SK-N-MC (cell line): Measurements from ENCODE around the gene FAHD2A.
"Not testable (repeated sequence)": the region's sequence is repeated elsewhere in the genome, so short reads cannot be mapped to it uniquely, and the experiment has no call there.

Experiments
- DNase-seq: peaks from one replicate; pipeline ENCODE4 v3.0.0-alpha.2; 2011; ENCODE audit warnings: low read depth, low spot score
- H3K27ac ChIP-seq: fragments of 200-600 bp; sonication (generic); 2 replicates; pipeline ENCODE4 v1.5.1; 2016; ENCODE audit warnings: mixed run types
- H3K36me3 ChIP-seq: fragments of 200-600 bp; sonication (generic); 2 replicates; pipeline ENCODE4 v1.6.1; 2017; ENCODE audit warnings: antibody characterized with exemption, low read length, mixed read lengths; ENCODE audit not compliant: insufficient read depth
- H3K4me3 ChIP-seq: fragments of 200-600 bp; sonication (generic); 2 replicates; pipeline ENCODE4 v1.5.1; 2016
- H3K9ac ChIP-seq: fragments of 200-600 bp; sonication (generic); 2 replicates; pipeline ENCODE4 v1.8.0; 2017; ENCODE audit warnings: mixed run types, mixed read lengths; ENCODE audit not compliant: insufficient read length
- H3K9me3 ChIP-seq: fragments of 200-600 bp; sonication (generic); 2 replicates; pipeline ENCODE4 v1.6.1; 2017; ENCODE audit warnings: low read depth, mild to moderate bottlenecking, antibody characterized with exemption, low read length, moderate library complexity, mixed read lengths

The FAHD2A gene

GRCh38 chr2:95415138-95415537 lies 12.6 kb downstream of the FAHD2A start:
- not testable (repeated sequence) for H3K9ac ChIP-seq, H3K36me3 ChIP-seq, DNase-seq, H3K27ac ChIP-seq, H3K4me3 ChIP-seq, H3K9me3 ChIP-seq

DNA sequence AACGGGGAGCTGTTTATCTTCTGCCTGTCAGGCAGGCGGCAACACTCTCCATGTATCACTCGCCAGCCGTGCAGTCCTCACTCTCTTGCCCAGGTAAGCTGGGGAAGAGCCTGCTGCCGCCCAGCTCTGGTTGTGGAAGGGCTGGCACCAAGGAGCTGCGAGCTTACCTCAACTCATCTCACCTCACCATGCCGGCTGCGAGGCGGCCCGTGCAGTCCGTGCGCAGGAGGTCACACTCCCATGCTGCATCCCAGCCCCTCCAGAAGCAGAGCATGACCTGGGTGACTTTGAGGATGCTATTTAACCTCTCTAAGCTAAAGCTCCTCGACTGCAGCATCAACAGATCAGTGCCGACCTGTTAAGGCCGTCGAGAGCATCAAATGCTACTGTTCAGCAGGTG lies 13.1 kb downstream of the FAHD2A start:
- not testable (repeated sequence) for DNase-seq, H3K9ac ChIP-seq, H3K4me3 ChIP-seq, H3K36me3 ChIP-seq, H3K9me3 ChIP-seq, H3K27ac ChIP-seq

DNA sequence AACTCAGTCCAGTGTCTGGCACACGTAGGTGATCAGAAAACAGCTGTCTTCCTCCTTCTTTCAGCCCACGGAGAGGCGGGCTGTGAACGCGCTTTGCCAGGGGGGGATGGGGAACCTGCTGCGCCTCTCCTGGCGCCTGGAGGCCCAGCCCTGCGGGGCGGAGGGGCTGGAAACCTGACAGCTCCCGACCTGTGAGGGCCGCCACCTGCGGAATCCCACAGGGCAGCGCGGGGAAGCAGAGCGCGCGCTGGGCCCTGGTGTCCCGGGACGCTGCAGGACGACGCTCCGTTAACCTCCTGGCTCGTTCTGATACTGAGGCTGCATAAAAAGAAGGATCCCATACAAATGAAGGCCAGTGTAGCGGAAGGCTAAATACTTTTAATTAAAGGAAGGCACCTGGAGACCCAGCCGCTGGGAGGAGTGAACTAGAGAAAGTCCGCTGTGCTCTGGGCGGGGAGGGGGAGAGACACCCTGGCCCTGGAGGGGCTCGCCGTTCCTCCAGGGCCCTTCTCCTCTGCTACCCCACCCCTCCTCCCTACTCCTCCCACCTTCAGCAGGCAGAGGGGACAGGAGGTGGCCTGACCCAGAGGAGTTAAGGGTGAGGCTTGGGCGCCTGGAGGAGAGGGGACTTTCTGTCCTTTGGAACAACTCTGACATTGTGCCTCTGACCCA lies 24.8 kb downstream of the FAHD2A start:
- H3K27ac ChIP-seq, H3K9me3 ChIP-seq, H3K4me3 ChIP-seq, DNase-seq, H3K9ac ChIP-seq, H3K36me3 ChIP-seq: not testable (repeated sequence)

DNA sequence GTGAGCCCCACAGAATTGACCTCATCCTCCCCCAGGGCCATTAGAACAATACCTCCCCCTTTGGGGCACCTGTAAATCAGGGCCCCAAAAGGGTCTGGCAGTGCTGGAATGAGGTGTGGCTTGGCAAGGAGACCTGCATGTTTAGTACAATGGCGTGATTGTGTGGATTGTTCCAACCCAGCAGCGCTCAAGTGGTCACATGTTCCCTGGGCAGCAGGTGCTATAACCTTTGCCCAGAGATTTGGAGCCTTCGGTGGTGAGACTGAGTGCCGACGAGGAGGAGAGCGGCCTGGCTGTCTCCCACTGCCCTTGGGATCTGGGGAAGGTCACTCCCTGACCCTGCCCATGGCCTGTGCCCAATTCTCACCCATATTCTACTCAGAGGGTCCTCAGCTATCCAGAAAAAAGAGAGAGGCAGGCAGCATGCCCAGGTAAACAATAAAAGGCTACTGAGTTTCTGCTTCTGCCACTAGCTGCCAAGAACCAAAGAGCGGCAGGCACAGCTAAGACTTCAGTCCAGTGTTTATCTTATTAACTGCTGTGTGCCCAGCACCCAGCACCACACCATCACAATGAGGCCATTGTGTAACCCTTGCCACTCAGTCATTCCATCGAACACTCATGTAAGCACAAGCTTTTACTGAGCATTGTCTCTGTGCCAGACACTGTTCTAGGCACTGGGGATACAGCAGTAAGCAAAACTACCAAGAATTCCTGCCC lies 27.4 kb downstream of the FAHD2A start:
- H3K9me3 ChIP-seq, H3K4me3 ChIP-seq, H3K27ac ChIP-seq, H3K36me3 ChIP-seq, DNase-seq, H3K9ac ChIP-seq: not testable (repeated sequence)

DNA sequence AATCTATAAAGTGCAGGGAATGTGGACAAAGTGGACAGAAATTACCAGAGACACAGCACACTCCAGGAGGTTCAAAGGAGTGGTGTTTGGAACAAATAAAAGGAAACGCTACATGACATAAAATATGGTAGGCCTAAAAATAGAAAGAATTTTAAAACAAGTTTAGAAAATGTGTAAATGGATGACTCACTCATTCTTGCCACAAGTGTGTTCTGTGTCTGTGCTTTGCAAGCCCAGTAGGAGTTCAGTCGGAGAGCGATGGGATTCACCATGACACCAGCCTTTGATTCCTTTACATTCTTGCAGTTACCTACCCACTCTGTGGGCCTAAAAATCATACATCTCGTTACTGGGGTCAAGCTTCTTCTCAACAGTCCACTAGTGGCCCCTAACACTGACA lies 30.9 kb downstream of the FAHD2A start:
- H3K9me3 ChIP-seq, H3K4me3 ChIP-seq, H3K36me3 ChIP-seq, H3K27ac ChIP-seq, H3K9ac ChIP-seq, DNase-seq: not testable (repeated sequence)

DNA sequence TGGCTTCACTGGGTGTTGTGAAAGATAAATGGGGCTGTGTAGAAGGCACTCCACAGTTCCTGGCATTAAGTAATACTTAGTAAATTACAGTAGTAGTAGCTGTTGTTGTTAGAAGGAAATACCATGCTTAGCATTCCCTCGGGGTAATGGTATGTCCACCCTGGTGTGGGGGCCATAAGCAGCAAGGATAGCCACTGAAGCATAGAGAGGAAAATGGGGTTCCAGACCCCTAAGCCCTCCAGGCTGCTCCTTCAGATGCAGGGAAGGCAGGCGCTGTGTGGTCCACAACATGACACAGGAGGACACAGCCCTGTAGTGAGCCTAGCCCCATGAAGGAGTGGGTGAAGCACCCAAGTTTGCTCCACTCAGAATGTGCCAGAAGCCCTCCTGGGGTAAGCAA lies 31.5 kb downstream of the FAHD2A start:
- H3K4me3 ChIP-seq, H3K27ac ChIP-seq, H3K9ac ChIP-seq, H3K9me3 ChIP-seq, DNase-seq, H3K36me3 ChIP-seq: not testable (repeated sequence)

GRCh38 chr2:95434507-95435076 lies 32.1 kb downstream of the FAHD2A start:
- not testable (repeated sequence) for H3K36me3 ChIP-seq, DNase-seq, H3K4me3 ChIP-seq, H3K9me3 ChIP-seq, H3K27ac ChIP-seq, H3K9ac ChIP-seq

- not testable (repeated sequence) for DNase-seq, H3K9me3 ChIP-seq, H3K27ac ChIP-seq, H3K4me3 ChIP-seq, H3K9ac ChIP-seq, H3K36me3 ChIP-seq
Measured at GRCh38 chr2:95435162-95435871, 32.8 kb downstream of the FAHD2A start.

GRCh38 chr2:95435872-95436209 lies 33.3 kb downstream of the FAHD2A start:
- H3K9ac ChIP-seq, H3K36me3 ChIP-seq, DNase-seq, H3K4me3 ChIP-seq, H3K9me3 ChIP-seq, H3K27ac ChIP-seq: not testable (repeated sequence)

GRCh38 chr2:95442474-95443099 lies 40.1 kb downstream of the FAHD2A start:
- not testable (repeated sequence) for H3K36me3 ChIP-seq, H3K27ac ChIP-seq, H3K9ac ChIP-seq, DNase-seq, H3K4me3 ChIP-seq, H3K9me3 ChIP-seq

GRCh38 chr2:95445317-95445716 lies 42.8 kb downstream of the FAHD2A start:
- not testable (repeated sequence) for H3K9ac ChIP-seq, H3K27ac ChIP-seq, H3K9me3 ChIP-seq, H3K4me3 ChIP-seq, H3K36me3 ChIP-seq, DNase-seq

GRCh38 chr2:95463292-95463691 lies 60.8 kb downstream of the FAHD2A start:
- H3K36me3 ChIP-seq, DNase-seq, H3K9me3 ChIP-seq, H3K4me3 ChIP-seq, H3K9ac ChIP-seq, H3K27ac ChIP-seq: not testable (repeated sequence)
